ENCODE data around the gene AMZ1. TPM values are rescaled to one million over a fixed set of nuclear protein-coding genes. Genes with fewer than 3 reads are reported as not detected.
A peak's percentile ranks its signal among the peaks of the same experiment; 100 is the strongest.
"Not testable (repeated sequence)": the region's sequence is repeated elsewhere in the genome, so short reads cannot be mapped to it uniquely, and the experiment has no call there.

Gene AMZ1
- total RNA-seq, 1 experiment from 2014 or later, result not detected

- no peak for DNase-seq (ENCODE audit: low spot score)
These were observed 24.1 kb downstream of the AMZ1 start for GRCh38 chr7:2711895-2712675.

GRCh38 chr7:2713370-2713769, 25.4 kb downstream of the AMZ1 start:
- DNase-seq (ENCODE audit: low spot score), result no peak

- no peak for DNase-seq (ENCODE audit: low spot score)
These were observed 26.0 kb downstream of the AMZ1 start for GRCh38 chr7:2713978-2714377.

- DNase-seq (ENCODE audit: low spot score), result no peak
These were observed 26.6 kb downstream of the AMZ1 start for GRCh38 chr7:2714636-2715035.

GRCh38 chr7:2715341-2716231, 27.6 kb downstream of the AMZ1 start:
- DNase-seq (ENCODE audit: low spot score), result no peak

- no peak for DNase-seq (ENCODE audit: low spot score)
These were observed 28.5 kb downstream of the AMZ1 start for GRCh38 chr7:2716488-2716887.

GRCh38 chr7:2716906-2717292, 28.9 kb downstream of the AMZ1 start:
- no peak for DNase-seq (ENCODE audit: low spot score)

- peak; percentile 81 for DNase-seq (ENCODE audit: low spot score)
These were observed 29.6 kb downstream of the AMZ1 start for GRCh38 chr7:2717293-2718261.

- DNase-seq (ENCODE audit: low spot score), result no peak
These were observed 30.4 kb downstream of the AMZ1 start for GRCh38 chr7:2718296-2718965.

- peak; percentile 45 for DNase-seq (ENCODE audit: low spot score)
These were observed 31.0 kb downstream of the AMZ1 start for GRCh38 chr7:2719007-2719406.

- DNase-seq (ENCODE audit: low spot score), result no peak
These were observed 32.0 kb downstream of the AMZ1 start for GRCh38 chr7:2720024-2720423.

- DNase-seq (ENCODE audit: low spot score), result no peak
These were observed 33.8 kb downstream of the AMZ1 start for GRCh38 chr7:2721842-2722241.

GRCh38 chr7:2722591-2722990, 34.6 kb downstream of the AMZ1 start:
- no peak for DNase-seq (ENCODE audit: low spot score)

- no peak for DNase-seq (ENCODE audit: low spot score)
These were observed 35.3 kb downstream of the AMZ1 start for GRCh38 chr7:2723138-2723850.

- DNase-seq (ENCODE audit: low spot score), result not testable (repeated sequence)
These were observed 36.0 kb downstream of the AMZ1 start for GRCh38 chr7:2724036-2724435.

GRCh38 chr7:2724453-2725177, 36.6 kb downstream of the AMZ1 start:
- no peak for DNase-seq (ENCODE audit: low spot score)

- no peak for DNase-seq (ENCODE audit: low spot score)
These were observed 37.4 kb downstream of the AMZ1 start for GRCh38 chr7:2725178-2726105.

- no peak for DNase-seq (ENCODE audit: low spot score)
These were observed 38.5 kb downstream of the AMZ1 start for GRCh38 chr7:2726316-2727018.

Data from HT-29 (cell line).